Fibroblast of lung (primary cell): ENCODE measurements around the gene VTCN1. TPM values are rescaled to one million over a fixed set of nuclear protein-coding genes. Genes with fewer than 3 reads are reported as not detected.

ENCODE experiments used
- DNase-seq, 2 donors: peaks; one replicate each; pipeline versions ENCODE4 v3.0.0 to v3.0.0-alpha.2; 2010; ENCODE audit warnings: low read depth in 2 of 2
- H2AFZ ChIP-seq: 2 replicates; pipeline ENCODE4 v1.5.1; 2012; ENCODE audit warnings: low read length, control low read depth, inconsistent platforms
- H3K27ac ChIP-seq: 2 replicates; pipeline ENCODE4 v1.5.1; 2011; ENCODE audit warnings: low read length, control low read depth; ENCODE audit not compliant: insufficient read depth
- H3K27me3 ChIP-seq: 2 replicates; pipeline ENCODE4 v1.5.1; 2011; ENCODE audit warnings: mild to moderate bottlenecking, low read length; ENCODE audit not compliant: control insufficient read depth, insufficient read depth
- H3K36me3 ChIP-seq: 2 replicates; pipeline ENCODE4 v1.5.1; 2011; ENCODE audit warnings: low read length; ENCODE audit not compliant: control insufficient read depth, insufficient read depth
- H3K4me1 ChIP-seq: 2 replicates; pipeline ENCODE4 v1.5.1; 2011; ENCODE audit warnings: low read length; ENCODE audit not compliant: control insufficient read depth, insufficient read depth; ENCODE audit errors: extremely low read depth
- H3K4me2 ChIP-seq: 2 replicates; pipeline ENCODE4 v1.5.1; 2011; ENCODE audit warnings: low read length, control low read depth; ENCODE audit not compliant: insufficient read depth; ENCODE audit errors: extremely low read depth
- H3K4me3 ChIP-seq, 4 experiments: fragments of 200-600 bp in 1 of 4; sonication (generic) in 1 of 4; replicated peaks in 1 of 4; 2 replicates each; pipeline ENCODE4 v1.5.1; 2011 to 2016; ENCODE audit warnings: low read length in 4 of 4, low read depth in 3 of 4, mild to moderate bottlenecking in 3 of 4, control low read depth in 2 of 4, inconsistent platforms in 1 of 4, mixed read lengths in 1 of 4; ENCODE audit not compliant: insufficient read depth in 1 of 4; ENCODE audit errors: control extremely low read depth in 1 of 4
- H3K79me2 ChIP-seq: 2 replicates; pipeline ENCODE4 v1.5.1; 2012; ENCODE audit warnings: mild to moderate bottlenecking, low read length, inconsistent platforms; ENCODE audit not compliant: control insufficient read depth, insufficient read depth
- H3K9ac ChIP-seq: 2 replicates; pipeline ENCODE4 v1.5.1; 2011; ENCODE audit warnings: mild to moderate bottlenecking, low read length, control low read depth; ENCODE audit not compliant: insufficient read depth
- H3K9me3 ChIP-seq: 2 replicates; pipeline ENCODE4 v1.5.1; 2012; ENCODE audit warnings: low read depth, low read length; ENCODE audit not compliant: control insufficient read depth, insufficient read depth
- H4K20me1 ChIP-seq: 2 replicates; pipeline ENCODE4 v1.5.1; 2011; ENCODE audit warnings: low read length; ENCODE audit not compliant: control insufficient read depth, insufficient read depth; ENCODE audit errors: extremely low read depth
- EZH2 ChIP-seq: IDR thresholded peaks from 2 replicates; pipeline ENCODE4 v1.5.1; 2012; ENCODE audit warnings: low read length, control low read depth, mild to moderate bottlenecking; ENCODE audit errors: missing control alignments
- polyA plus RNA-seq, 2 donors: library from polyadenylated mRNA; depleted of rRNA in 1 of 2; stranded (reverse) in 1 of 2; unstranded in 1 of 2; fragments of >200 nt; gene quantifications; 2 replicates each; pipeline ENCODE4 v1.2.1, GENCODE V29; 2011 to 2012; ENCODE audit warnings: missing spikeins in 1 of 2
- total RNA-seq: library from RNA; depleted of rRNA; stranded (reverse); fragments of >200 nt; gene quantifications from 2 replicates; pipeline ENCODE4 v1.2.1, GENCODE V29; 2014
- TF ChIP-seq, protein P1 (sequence below), 2 donors: IDR thresholded peaks in 1 of 2; conservative IDR thresholded peaks in 1 of 2; 1 replicate in 1 of 2; 2 replicates in 1 of 2; pipeline ENCODE4 v1.5.1; 2011 to 2012; ENCODE audit warnings: low read length in 2 of 2, control low read depth in 1 of 2, inconsistent platforms in 1 of 2, low read depth in 1 of 2, mild to moderate bottlenecking in 1 of 2

VTCN1 gene
- total and polyA plus RNA-seq, 2 donors (not counting 1 experiment from before 2014, with no cell fraction given) = 0.03 TPM; not detected in 1

DNA sequence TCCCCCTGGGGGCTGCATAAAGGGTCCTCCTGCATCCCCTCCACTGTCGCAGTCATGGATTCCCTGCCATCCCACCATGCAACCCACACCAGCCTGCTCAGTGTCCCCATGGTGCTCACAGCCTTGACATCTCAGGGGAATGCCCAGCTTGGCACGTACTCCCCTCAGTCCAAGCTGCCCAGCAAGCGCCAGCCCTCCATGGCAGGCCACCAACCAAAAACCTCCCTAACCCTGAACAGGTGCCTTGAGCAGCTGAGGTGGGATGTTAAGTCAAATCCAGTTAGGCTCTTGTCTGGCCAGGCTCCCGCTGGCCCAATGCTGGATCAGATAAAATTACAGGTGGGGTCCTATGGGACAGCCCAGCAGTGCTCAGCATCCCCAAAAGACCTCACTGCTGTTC lies 341 bp downstream of the VTCN1 start:
- no peaks in the 10 kb centered on the region for H3K9me3 ChIP-seq
- DNase-seq = no peak
- peaks cover 14% of the 10 kb centered on the region for H3K27me3 ChIP-seq
- H3K36me3 ChIP-seq = no peaks in the 10 kb centered on the region
- H3K4me2 ChIP-seq = no peak overlapping the region
- no peaks in the 10 kb centered on the region for H4K20me1 ChIP-seq
- H3K27ac ChIP-seq = no peak overlapping the region
- TF ChIP-seq, protein P1, sequence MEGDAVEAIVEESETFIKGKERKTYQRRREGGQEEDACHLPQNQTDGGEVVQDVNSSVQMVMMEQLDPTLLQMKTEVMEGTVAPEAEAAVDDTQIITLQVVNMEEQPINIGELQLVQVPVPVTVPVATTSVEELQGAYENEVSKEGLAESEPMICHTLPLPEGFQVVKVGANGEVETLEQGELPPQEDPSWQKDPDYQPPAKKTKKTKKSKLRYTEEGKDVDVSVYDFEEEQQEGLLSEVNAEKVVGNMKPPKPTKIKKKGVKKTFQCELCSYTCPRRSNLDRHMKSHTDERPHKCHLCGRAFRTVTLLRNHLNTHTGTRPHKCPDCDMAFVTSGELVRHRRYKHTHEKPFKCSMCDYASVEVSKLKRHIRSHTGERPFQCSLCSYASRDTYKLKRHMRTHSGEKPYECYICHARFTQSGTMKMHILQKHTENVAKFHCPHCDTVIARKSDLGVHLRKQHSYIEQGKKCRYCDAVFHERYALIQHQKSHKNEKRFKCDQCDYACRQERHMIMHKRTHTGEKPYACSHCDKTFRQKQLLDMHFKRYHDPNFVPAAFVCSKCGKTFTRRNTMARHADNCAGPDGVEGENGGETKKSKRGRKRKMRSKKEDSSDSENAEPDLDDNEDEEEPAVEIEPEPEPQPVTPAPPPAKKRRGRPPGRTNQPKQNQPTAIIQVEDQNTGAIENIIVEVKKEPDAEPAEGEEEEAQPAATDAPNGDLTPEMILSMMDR (conservative IDR thresholded peaks at IDR 0.05 in 1 of 2, IDR thresholded peaks at IDR 0.05 in 1 of 2; ENCODE audit: low read depth in 1 of 2, low read length in 2 of 2) = no peak
- TF ChIP-seq EZH2 = no peak
- no peak overlapping the region for H3K4me3 ChIP-seq
- no peaks in the 10 kb centered on the region for H3K79me2 ChIP-seq
- H3K4me1 ChIP-seq = no peaks in the 10 kb centered on the region
- H2AFZ ChIP-seq = no peak overlapping the region
- no peak overlapping the region for H3K9ac ChIP-seq

GRCh38 chr1:117209094-117209493 lies 1.6 kb downstream of the VTCN1 start:
- no peaks in the 10 kb centered on the region for H3K79me2 ChIP-seq
- H3K27ac ChIP-seq = no peak overlapping the region
- DNase-seq = no peak
- no peak overlapping the region for H2AFZ ChIP-seq
- H3K27me3 ChIP-seq = peaks cover 14% of the 10 kb centered on the region
- H4K20me1 ChIP-seq = no peaks in the 10 kb centered on the region
- no peaks in the 10 kb centered on the region for H3K36me3 ChIP-seq
- no peak overlapping the region for H3K4me3 ChIP-seq
- no peak overlapping the region for H3K4me2 ChIP-seq
- TF ChIP-seq EZH2 = no peak
- TF ChIP-seq, protein P1 (conservative IDR thresholded peaks at IDR 0.05 in 1 of 2, IDR thresholded peaks at IDR 0.05 in 1 of 2; ENCODE audit: low read depth in 1 of 2, low read length in 2 of 2) = no peak
- no peak overlapping the region for H3K9ac ChIP-seq
- no peaks in the 10 kb centered on the region for H3K9me3 ChIP-seq
- H3K4me1 ChIP-seq = no peaks in the 10 kb centered on the region

- Histone ChIP-seq H3K27ac (no peak overlapping the region), H3K36me3 (no peaks in the 10 kb centered on the region), H3K4me3 (no peak overlapping the region), H3K4me2 (no peak overlapping the region), H3K9ac (no peak overlapping the region), H3K9me3 (no peaks in the 10 kb centered on the region), H3K4me1 (no peaks in the 10 kb centered on the region), H3K27me3 (peaks cover 16% of the 10 kb centered on the region), H2AFZ (no peak overlapping the region), H4K20me1 (no peaks in the 10 kb centered on the region), H3K79me2 (no peaks in the 10 kb centered on the region)
- TF ChIP-seq, protein P1 (conservative IDR thresholded peaks at IDR 0.05 in 1 of 2, IDR thresholded peaks at IDR 0.05 in 1 of 2; ENCODE audit: low read depth in 1 of 2, low read length in 2 of 2) = no peak
- TF ChIP-seq EZH2 = no peak
- DNase-seq = no peak
These were observed 2.1 kb downstream of the VTCN1 start for GRCh38 chr1:117208580-117208979.
